ENCODE measurements around the gene SH3TC1.

SH3TC1 gene

GRCh38 chr4:8241895-8242696 is 43.0 kb downstream of the SH3TC1 start:
- no peak for FAIRE-seq
- peak; percentile 54 for DNase-seq (ENCODE audit: low spot score)

- DNase-seq (ENCODE audit: low spot score): no peak
- no peak for FAIRE-seq
Measured at GRCh38 chr4:8242782-8243560, 43.9 kb downstream of the SH3TC1 start.

GRCh38 chr4:8244001-8244757 is 45.1 kb downstream of the SH3TC1 start:
- FAIRE-seq: no peak
- DNase-seq (ENCODE audit: low spot score): no peak

GRCh38 chr4:8244931-8245460 is 45.9 kb downstream of the SH3TC1 start:
- FAIRE-seq (no peak), DNase-seq (ENCODE audit: low spot score) (no peak)

- DNase-seq (ENCODE audit: low spot score) (no peak), FAIRE-seq (no peak)
Measured at GRCh38 chr4:8245884-8246833, 47.1 kb downstream of the SH3TC1 start.

GRCh38 chr4:8247047-8247930 is 48.2 kb downstream of the SH3TC1 start:
- no peak for DNase-seq (ENCODE audit: low spot score)

GRCh38 chr4:8248091-8248490 is 49.0 kb downstream of the SH3TC1 start:
- FAIRE-seq (no peak), DNase-seq (ENCODE audit: low spot score) (no peak)

More at GRCh38 chr4:8247047-8247930, 48.2 kb downstream of the SH3TC1 start:
- FAIRE-seq: no peak

GRCh38 chr4:8250227-8250626 is 51.1 kb downstream of the SH3TC1 start:
- DNase-seq (ENCODE audit: low spot score) (no peak), FAIRE-seq (no peak)

GRCh38 chr4:8250637-8251036 is 51.5 kb downstream of the SH3TC1 start:
- FAIRE-seq: no peak

GRCh38 chr4:8251110-8251883 is 52.2 kb downstream of the SH3TC1 start:
- FAIRE-seq (no peak), DNase-seq (ENCODE audit: low spot score) (no peak)

More at GRCh38 chr4:8250637-8251036, 51.5 kb downstream of the SH3TC1 start:
- DNase-seq (ENCODE audit: low spot score): no peak

- FAIRE-seq (no peak), DNase-seq (ENCODE audit: low spot score) (no peak)
Measured at GRCh38 chr4:8252301-8253173, 53.4 kb downstream of the SH3TC1 start.

GRCh38 chr4:8254076-8254475 is 55.0 kb downstream of the SH3TC1 start:
- DNase-seq (ENCODE audit: low spot score) (no peak), FAIRE-seq (no peak)

- peak; percentile 10 for DNase-seq (ENCODE audit: low spot score)
- no peak for FAIRE-seq
Measured at GRCh38 chr4:8255698-8256441, 56.8 kb downstream of the SH3TC1 start.

GRCh38 chr4:8257854-8258253 is 58.8 kb downstream of the SH3TC1 start:
- FAIRE-seq: no peak
- no peak for DNase-seq (ENCODE audit: low spot score)

GRCh38 chr4:8258552-8259212 is 59.6 kb downstream of the SH3TC1 start:
- DNase-seq (ENCODE audit: low spot score): no peak
- no peak for FAIRE-seq

- DNase-seq (ENCODE audit: low spot score): no peak
- FAIRE-seq: no peak
Measured at GRCh38 chr4:8259743-8260430, 60.8 kb downstream of the SH3TC1 start.
